T-helper 17 cell (primary cell): ENCODE data around the gene REXO4. TPM values are rescaled to one million over a fixed set of nuclear protein-coding genes. Genes with fewer than 3 reads are reported as not detected.

Experiments
- ATAC-seq: fragments of 150-1000 bp; cut with Tn5 transposase; 2 replicates; pipeline ENCODE4 v1.10.0; 2021; ENCODE audit warnings: mild to moderate bottlenecking, moderate library complexity
- DNase-seq, 3 donors: peaks; one replicate each; pipeline versions ENCODE4 v3.0.0 to v3.0.0-alpha.2; 2020 to 2021
- H3K9me3 ChIP-seq: one replicate; pipeline ENCODE4 v1.7.0; 2013; ENCODE audit warnings: low read length, mild to moderate bottlenecking; ENCODE audit not compliant: control insufficient read depth, poor library complexity, severe bottlenecking
- H3K27ac Mint-ChIP-seq: one replicate; pipeline ENCODE4 v1.8.0; 2022; ENCODE audit warnings: mild to moderate bottlenecking, moderate library complexity, mixed read lengths
- H3K27me3 Mint-ChIP-seq: one replicate; pipeline ENCODE4 v1.8.0; 2022; ENCODE audit warnings: mixed read lengths
- H3K36me3 Mint-ChIP-seq: one replicate; pipeline ENCODE4 v1.8.0; 2022; ENCODE audit warnings: low read depth, mixed read lengths
- H3K4me1 Mint-ChIP-seq: one replicate; pipeline ENCODE4 v1.8.0; 2022; ENCODE audit warnings: mild to moderate bottlenecking, mixed read lengths
- H3K4me3 Mint-ChIP-seq: one replicate; pipeline ENCODE4 v1.8.0; 2022; ENCODE audit warnings: mild to moderate bottlenecking, moderate library complexity, mixed read lengths
- total RNA-seq, 4 donors: library from RNA in 2 of 4; stranded (reverse) in 2 of 4; gene quantifications; one replicate each; pipeline ENCODE4 v1.2.3 and lab custom pipeline; 2022 to 2026

REXO4 gene
- total RNA-seq, 2 donors from 2014 or later = 17.0 to 23.4 TPM

- ATAC-seq (no peak), DNase-seq (no peak)
These were observed 58.2 kb downstream of the REXO4 start for GRCh38 chr9:133359399-133360175.

GRCh38 chr9:133357656-133358055 is 60.2 kb downstream of the REXO4 start:
- H3K36me3 Mint-ChIP-seq = peaks cover 7% of the 10 kb centered on the region
- peak overlapping the region; percentile 83 for H3K27ac Mint-ChIP-seq
- H3K9me3 ChIP-seq = no peaks in the 10 kb centered on the region
- peaks cover 23% of the 10 kb centered on the region for H3K4me1 Mint-ChIP-seq
- ATAC-seq (no peak), DNase-seq (no peak)
- peak overlapping the region; percentile 93 for H3K4me3 Mint-ChIP-seq
- no peaks in the 10 kb centered on the region for H3K27me3 Mint-ChIP-seq

More at GRCh38 chr9:133359399-133360175, 58.2 kb downstream of the REXO4 start:
- Mint-ChIP-seq H3K36me3 (peaks cover 7% of the 10 kb centered on the region), H3K27ac (peak overlapping the region; percentile 83), H3K4me3 (peak overlapping the region; percentile 28), H3K4me1 (peaks cover 25% of the 10 kb centered on the region), H3K27me3 (no peaks in the 10 kb centered on the region)
- H3K9me3 ChIP-seq = no peaks in the 10 kb centered on the region

GRCh38 chr9:133356391-133357091 is 61.3 kb downstream of the REXO4 start, which contains the start of the genes SURF1 and SURF2:
SURF1 (minus strand) TSS chr9:133356487; CDS start chr9:133356453, 34 bp downstream.
SURF2 (plus strand) TSS chr9:133356550; CDS start chr9:133356593, 43 bp downstream.
- no peaks in the 10 kb centered on the region for H3K9me3 ChIP-seq
- H3K27ac Mint-ChIP-seq = peak within 1 kb of the TSS; percentile 83

More at GRCh38 chr9:133356391-133357091, 61.3 kb downstream of the REXO4 start, which contains the start of the genes SURF1 and SURF2:
- H3K27me3 Mint-ChIP-seq = no peaks in the 10 kb centered on the region
- H3K36me3 Mint-ChIP-seq = peaks cover 5% of the 10 kb centered on the region
- DNase-seq (peak; percentile 85 to 92 (median 86)), ATAC-seq (peak; percentile 93)
- H3K4me1 Mint-ChIP-seq = peaks cover 21% of the 10 kb centered on the region
- peak within 1 kb of the TSS; percentile 93 for H3K4me3 Mint-ChIP-seq

Other genes starting within 250 kb of the REXO4 start
- not detected for gene OBP2B, start 208.8 kb downstream of the REXO4 start, total RNA-seq
- 1 to 10 TPM; 2.1 to 3.8 TPM for gene ABO, start 142.8 kb downstream of the REXO4 start, total RNA-seq
- 10 to 100 TPM; 13.6 to 14.0 TPM for gene SURF6, start 81.8 kb downstream of the REXO4 start, total RNA-seq
- 10 to 100 TPM; 23.4 to 23.6 TPM for gene MED22, start 69.9 kb downstream of the REXO4 start, total RNA-seq
- 1,000 to 10,000 TPM; 2,417 to 2,552 TPM for gene RPL7A, start 69.8 kb downstream of the REXO4 start, total RNA-seq
- 10 to 100 TPM; 34.9 to 46.9 TPM for gene SURF1, start 61.5 kb downstream of the REXO4 start, total RNA-seq
- 10 to 100 TPM; 14.1 to 16.0 TPM for gene SURF2, start 61.5 kb downstream of the REXO4 start, total RNA-seq
- 100 to 1,000 TPM; 116 to 124 TPM for gene SURF4, start 42.0 kb downstream of the REXO4 start, total RNA-seq
- under 1 TPM; 0.72 to 0.81 TPM for gene STKLD1, start 41.6 kb downstream of the REXO4 start, total RNA-seq
- 1 to 10 TPM; 1.1 to 1.9 TPM for gene ADAMTS13, start 4.4 kb upstream of the REXO4 start, total RNA-seq
- 1 to 10 TPM; 1.4 to 3.8 TPM for gene CACFD1, start 42.0 kb upstream of the REXO4 start, total RNA-seq
- gene SLC2A6, start 61.1 kb upstream of the REXO4 start, total RNA-seq = 1 to 10 TPM; 1.5 to 3.4 TPM
- gene MYMK, start 106.9 kb upstream of the REXO4 start, total RNA-seq = not detected
- gene ADAMTSL2, start 116.7 kb upstream of the REXO4 start, total RNA-seq = not detected
- gene FAM163B, start 191.4 kb upstream of the REXO4 start, total RNA-seq = not detected
- under 1 TPM in 1 of 2 donors, not detected in 1; 0.18 TPM for gene DBH, start 218.4 kb upstream of the REXO4 start, total RNA-seq